RWPE1 (cell line): ENCODE data around the gene GRK4.
A peak's percentile ranks its signal among the peaks of the same experiment; 100 is the strongest.
"Not testable (repeated sequence)": the region's sequence is repeated elsewhere in the genome, so short reads cannot be mapped to it uniquely, and the experiment has no call there.

ENCODE experiments used
- CTCF ChIA-PET: fragments of 350-600 bp; sonication (Branson Sonifier 250); formaldehyde crosslinking; extraction: SDS; loops from one replicate; lab custom pipeline; 2021; lab: Yijun Ruan, JAX
- POLR2A ChIA-PET: fragments of 400-600 bp; formaldehyde crosslinking; extraction: SDS; loops from one replicate; lab custom pipeline; 2020; ENCODE audit warnings: antibody characterized with exemption; ENCODE audit not compliant: low non-redundant PET; lab: Yijun Ruan, JAX
- DNase-seq: peaks from one replicate; pipeline ENCODE4 v3.0.0; 2012; ENCODE audit warnings: low spot score
- H3K27ac ChIP-seq: fragments of 450-650 bp; 2 replicates; pipeline ENCODE4 v1.5.1; 2017
- TF ChIP-seq, protein P1 (sequence below): fragments of 450-650 bp; conservative IDR thresholded peaks from 2 replicates; pipeline ENCODE4 v1.5.1; 2017; ENCODE audit warnings: low read depth, mild to moderate bottlenecking

The GRK4 gene

DNA sequence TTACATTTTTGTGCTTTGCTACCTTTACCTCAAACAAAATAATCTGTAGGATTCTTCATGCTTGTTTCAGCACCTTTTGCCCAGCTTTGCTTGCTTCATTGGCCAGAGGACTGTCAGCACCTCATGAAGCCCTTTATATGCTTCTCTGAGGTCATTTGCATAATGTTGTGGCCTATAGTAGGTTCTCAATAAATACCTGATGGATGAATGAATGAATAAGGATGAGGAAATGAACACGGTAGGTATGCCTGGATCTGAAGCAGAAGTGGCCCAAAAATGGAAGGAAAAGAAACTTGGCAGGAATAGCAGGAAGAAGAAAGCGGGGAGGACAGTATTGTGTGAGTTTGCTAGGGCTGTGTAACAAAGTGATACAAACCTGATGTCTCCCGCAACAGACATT is 7.9 kb downstream of the GRK4 start:
- ChIA-PET CTCF (no interaction called here), POLR2A (no interaction called here)
- TF ChIP-seq, protein P1, sequence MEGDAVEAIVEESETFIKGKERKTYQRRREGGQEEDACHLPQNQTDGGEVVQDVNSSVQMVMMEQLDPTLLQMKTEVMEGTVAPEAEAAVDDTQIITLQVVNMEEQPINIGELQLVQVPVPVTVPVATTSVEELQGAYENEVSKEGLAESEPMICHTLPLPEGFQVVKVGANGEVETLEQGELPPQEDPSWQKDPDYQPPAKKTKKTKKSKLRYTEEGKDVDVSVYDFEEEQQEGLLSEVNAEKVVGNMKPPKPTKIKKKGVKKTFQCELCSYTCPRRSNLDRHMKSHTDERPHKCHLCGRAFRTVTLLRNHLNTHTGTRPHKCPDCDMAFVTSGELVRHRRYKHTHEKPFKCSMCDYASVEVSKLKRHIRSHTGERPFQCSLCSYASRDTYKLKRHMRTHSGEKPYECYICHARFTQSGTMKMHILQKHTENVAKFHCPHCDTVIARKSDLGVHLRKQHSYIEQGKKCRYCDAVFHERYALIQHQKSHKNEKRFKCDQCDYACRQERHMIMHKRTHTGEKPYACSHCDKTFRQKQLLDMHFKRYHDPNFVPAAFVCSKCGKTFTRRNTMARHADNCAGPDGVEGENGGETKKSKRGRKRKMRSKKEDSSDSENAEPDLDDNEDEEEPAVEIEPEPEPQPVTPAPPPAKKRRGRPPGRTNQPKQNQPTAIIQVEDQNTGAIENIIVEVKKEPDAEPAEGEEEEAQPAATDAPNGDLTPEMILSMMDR = no peak

DNA sequence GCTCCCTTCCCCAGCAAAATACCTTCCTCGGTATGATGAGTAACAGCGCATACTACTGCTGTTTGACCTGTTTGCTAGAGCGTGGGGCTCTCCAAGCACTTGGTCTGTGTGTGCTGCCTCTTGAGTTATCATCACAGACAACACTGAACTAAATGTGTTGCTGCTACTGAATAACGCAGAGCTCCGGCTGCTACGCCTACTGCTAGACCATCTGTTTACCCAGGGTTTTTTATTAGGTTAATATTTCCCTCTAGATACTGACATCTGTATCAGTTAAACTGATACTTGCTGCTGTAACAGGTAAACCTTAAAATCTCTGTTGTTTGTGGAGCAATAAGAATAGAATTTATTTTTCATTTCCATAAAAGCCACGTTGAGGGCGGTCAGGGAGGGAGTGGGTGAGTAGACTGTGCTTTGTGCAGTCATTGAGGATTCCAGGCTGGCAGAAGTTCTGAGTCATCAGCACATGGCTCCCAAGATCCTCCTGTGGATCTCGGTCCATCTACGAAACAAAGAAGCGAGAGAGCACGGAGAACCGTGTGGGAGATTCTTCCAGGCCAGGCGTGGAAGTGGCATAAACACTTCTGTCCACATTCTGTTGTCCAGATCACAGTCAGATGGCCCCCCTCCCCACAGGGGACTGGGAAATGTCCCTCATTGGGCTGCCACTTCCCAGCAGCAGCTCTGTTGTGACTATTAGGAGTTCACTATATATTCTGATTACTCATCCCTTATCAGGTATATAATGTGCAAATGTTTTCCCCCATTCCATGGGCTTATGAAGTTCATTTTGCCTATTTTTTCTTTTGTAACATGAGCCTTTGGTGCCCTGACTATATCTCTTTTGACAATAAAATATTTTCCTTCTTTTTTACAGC is 14.1 kb downstream of the GRK4 start:
- no peak overlapping the region for H3K27ac ChIP-seq
- TF ChIP-seq, protein P1 = no peak
- peak; percentile 20 for DNase-seq
- ChIA-PET POLR2A (no interaction called here), CTCF (interaction anchor here (0.8 to 1.2 kb wide), 5 partner anchors 8 to 59 kb away, joined by 3 to 4 read pairs (median 4); no protein-coding TSS in a partner anchor)

More for the DNA sequence above, 7.9 kb downstream of the GRK4 start:
- H3K27ac ChIP-seq = no peak overlapping the region
- DNase-seq = no peak

DNA sequence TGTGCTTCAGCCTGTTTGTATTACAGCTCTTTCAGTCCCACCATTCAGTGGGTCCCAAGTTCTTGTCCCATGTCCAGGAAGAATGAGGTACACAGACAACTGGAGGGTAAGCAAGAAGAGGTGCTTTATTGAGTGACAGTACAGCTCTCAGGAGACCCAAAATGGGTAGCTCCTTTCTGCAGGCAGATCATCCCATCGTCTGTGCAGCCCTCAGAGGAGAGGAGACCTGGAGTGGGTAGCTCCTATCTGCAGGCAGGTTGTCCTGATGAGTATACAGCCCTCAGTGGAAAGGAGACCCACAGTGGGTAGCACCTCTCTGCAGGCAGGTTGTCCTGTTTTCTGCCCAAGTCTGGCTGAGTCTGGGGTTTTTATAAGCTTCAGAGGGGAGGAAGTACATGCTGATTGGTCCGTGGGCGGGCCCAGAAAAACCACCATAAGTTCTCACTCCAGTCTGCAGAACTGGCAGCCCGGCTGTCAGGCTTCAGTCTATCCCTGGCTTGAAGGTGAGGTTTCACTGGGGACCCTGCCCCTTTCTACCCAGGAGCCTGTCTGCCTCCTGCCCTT is 18.0 kb downstream of the GRK4 start:
- POLR2A ChIA-PET = no interaction called here

DNA sequence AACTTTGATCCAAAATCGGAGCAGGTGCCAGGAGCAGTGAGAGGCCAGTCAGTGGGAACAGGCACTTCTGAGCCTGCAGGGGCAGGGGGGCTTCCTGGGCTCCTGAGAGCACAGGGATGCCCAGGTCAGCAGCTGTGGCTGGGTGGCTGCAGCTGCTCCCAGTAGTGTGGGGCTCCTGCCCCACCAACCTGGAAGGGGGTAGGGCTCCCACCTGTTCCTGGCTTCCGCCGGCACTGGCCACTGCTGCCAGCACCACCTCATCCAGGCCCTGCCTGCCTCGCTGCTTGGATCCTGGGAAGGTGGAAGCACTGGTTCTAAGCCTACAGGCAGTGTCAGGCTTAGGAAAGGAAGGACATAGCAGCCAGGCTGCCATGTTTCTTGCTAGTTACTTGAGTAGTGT is 18.6 kb downstream of the GRK4 start:
- TF ChIP-seq, protein P1 = no peak
- no peak overlapping the region for H3K27ac ChIP-seq
- ChIA-PET CTCF (no interaction called here), POLR2A (no interaction called here)
- DNase-seq = no peak

More for the DNA sequence above, 18.0 kb downstream of the GRK4 start:
- H3K27ac ChIP-seq = no peak overlapping the region
- CTCF ChIA-PET = interaction anchor here (0.6 kb wide), 1 partner anchor 57 kb away, joined by 5 read pairs; no protein-coding TSS in a partner anchor
- DNase-seq = no peak
- TF ChIP-seq, protein P1 = no peak

DNA sequence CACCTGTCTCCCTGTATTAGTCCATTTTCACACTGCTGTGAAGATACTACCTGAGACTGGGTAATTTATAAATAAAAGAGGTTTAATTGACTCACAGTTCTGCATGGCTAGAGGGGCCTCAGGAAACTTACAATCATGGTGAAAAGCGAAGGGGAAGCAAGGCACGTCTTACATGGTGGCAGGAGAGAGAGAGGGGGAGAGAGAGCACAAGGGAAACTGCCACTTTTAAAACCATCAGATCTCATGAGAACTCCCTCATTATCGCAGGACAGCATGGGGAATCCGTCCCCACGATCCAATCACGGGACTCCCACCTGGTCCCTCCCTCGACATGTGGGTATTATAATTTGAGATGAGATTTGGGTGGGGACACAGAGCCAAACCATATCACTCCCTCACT is 20.3 kb downstream of the GRK4 start:
- CTCF ChIA-PET = interaction anchor here (1.0 kb wide), 1 partner anchor 9 kb away, joined by 4 read pairs; no protein-coding TSS in a partner anchor
- DNase-seq, POLR2A ChIA-PET, H3K27ac ChIP-seq: not testable (repeated sequence)

DNA sequence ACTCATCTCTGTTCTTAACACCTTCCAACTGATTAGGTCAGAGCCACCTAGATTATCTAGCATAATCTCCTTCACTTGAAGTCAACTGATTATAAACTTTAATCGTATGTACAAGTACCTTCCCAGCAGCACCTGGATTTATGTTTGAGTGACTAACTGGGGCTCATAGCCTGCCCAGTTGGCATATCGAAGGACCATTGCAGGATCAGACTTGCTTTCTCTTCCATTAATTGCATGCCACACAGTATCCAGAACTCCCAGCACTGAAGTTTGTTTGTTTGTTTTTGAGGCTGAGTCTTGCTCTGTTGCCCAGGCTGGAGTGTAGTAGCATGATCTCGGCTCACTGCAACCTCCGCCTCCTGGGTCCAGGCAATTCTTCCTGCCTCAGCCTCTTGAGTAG is 27.9 kb downstream of the GRK4 start:
- TF ChIP-seq, protein P1 = no peak
- ChIA-PET CTCF (no interaction called here), POLR2A (no interaction called here)
- no peak overlapping the region for H3K27ac ChIP-seq
- peak; percentile 13 for DNase-seq

DNA sequence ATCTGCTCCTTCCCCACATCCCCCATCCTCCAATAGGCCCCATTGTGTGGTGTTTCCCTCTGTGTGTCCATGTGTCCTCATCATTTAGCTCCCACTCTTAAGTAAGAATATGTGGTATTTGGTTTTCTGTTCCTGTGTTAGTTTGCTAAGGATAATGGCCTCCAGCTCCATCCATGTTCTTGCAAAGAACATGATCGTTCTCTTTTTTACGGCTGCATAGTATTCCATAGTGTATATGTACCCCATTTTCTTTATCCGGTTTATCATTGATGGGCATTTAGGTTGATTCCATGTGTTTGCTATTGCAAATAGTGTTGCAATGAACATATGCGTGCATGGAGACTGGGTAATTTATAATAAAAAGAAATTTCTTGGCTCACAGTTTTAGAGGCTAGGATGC is 31.5 kb downstream of the GRK4 start:
- ChIA-PET CTCF (interaction anchor here (1.2 kb wide), 1 partner anchor 16 kb away, joined by 3 read pairs; no protein-coding TSS in a partner anchor), POLR2A (no interaction called here)
- TF ChIP-seq, protein P1 = no peak
- no peak for DNase-seq
- no peak overlapping the region for H3K27ac ChIP-seq
